KG1 (cell line): Measurements from ENCODE around the gene GRPEL2.

ENCODE experiments used
- DNase-seq: peaks from one replicate; lab custom pipeline; 2025; lab: John Stamatoyannopoulos, UW

GRPEL2 gene

GRCh38 chr5:149319174-149319573 is 26.1 kb upstream of the GRPEL2 start:
- DNase-seq, result no peak

GRCh38 chr5:149320791-149321330 is 24.4 kb upstream of the GRPEL2 start:
- DNase-seq, result no peak

GRCh38 chr5:149322518-149322917 is 22.8 kb upstream of the GRPEL2 start:
- DNase-seq, result no peak

GRCh38 chr5:149323210-149323609 is 22.1 kb upstream of the GRPEL2 start:
- no peak for DNase-seq

GRCh38 chr5:149323621-149324205 is 21.6 kb upstream of the GRPEL2 start:
- DNase-seq, result no peak

GRCh38 chr5:149324641-149325040 is 20.7 kb upstream of the GRPEL2 start:
- DNase-seq, result no peak

GRCh38 chr5:149325166-149325735 is 20.0 kb upstream of the GRPEL2 start:
- DNase-seq, result no peak

GRCh38 chr5:149325894-149326293 is 19.4 kb upstream of the GRPEL2 start:
- no peak for DNase-seq

- no peak for DNase-seq
Observed at GRCh38 chr5:149326611-149327010, 18.7 kb upstream of the GRPEL2 start.

GRCh38 chr5:149328177-149328576 is 17.1 kb upstream of the GRPEL2 start:
- no peak for DNase-seq

- DNase-seq, result no peak
Observed at GRCh38 chr5:149333711-149334443, 11.4 kb upstream of the GRPEL2 start.

GRCh38 chr5:149337736-149338135 is 7.6 kb upstream of the GRPEL2 start:
- no peak for DNase-seq

- no peak for DNase-seq
Observed at GRCh38 chr5:149338364-149338763, 6.9 kb upstream of the GRPEL2 start.

- no peak for DNase-seq
Observed at GRCh38 chr5:149340920-149341319, 4.4 kb upstream of the GRPEL2 start.

- DNase-seq, result no peak
Observed at GRCh38 chr5:149341876-149342275, 3.4 kb upstream of the GRPEL2 start.

- DNase-seq, result no peak
Observed at GRCh38 chr5:149344151-149344550, 1.1 kb upstream of the GRPEL2 start.

- no peak for DNase-seq
Observed at GRCh38 chr5:149345892-149346222, 558 bp downstream of the GRPEL2 start.

GRCh38 chr5:149348518-149348917 is 3.2 kb downstream of the GRPEL2 start:
- DNase-seq, result no peak

GRCh38 chr5:149349382-149349781 is 4.1 kb downstream of the GRPEL2 start:
- no peak for DNase-seq

GRCh38 chr5:149352169-149352568 is 6.9 kb downstream of the GRPEL2 start:
- DNase-seq, result no peak

- DNase-seq, result no peak
Observed at GRCh38 chr5:149353911-149354310, 8.6 kb downstream of the GRPEL2 start.

- DNase-seq, result no peak
Observed at GRCh38 chr5:149355688-149356087, 10.4 kb downstream of the GRPEL2 start.

- no peak for DNase-seq
Observed at GRCh38 chr5:149356391-149356790, 11.1 kb downstream of the GRPEL2 start.
